Measurements from ENCODE around the gene DYNC1I1. TPM values are rescaled to one million over a fixed set of nuclear protein-coding genes. Genes with fewer than 3 reads are reported as not detected.

The DYNC1I1 gene
- total and polyA plus RNA-seq, 4 donors, result 0.28 to 0.67 (median 0.39) TPM

- Histone ChIP-seq H3K27me3 (ENCODE audit: control insufficient read depth in 4 of 4, insufficient read depth in 4 of 4, low read length in 3 of 4) (no peaks in the 10 kb centered on the region), H3K4me3 (ENCODE audit: low read depth in 1 of 3, low read length in 3 of 3) (no peak overlapping the region), H3K27ac (ENCODE audit: low read depth in 1 of 2, low read length in 2 of 2) (no peak overlapping the region), H3K4me1 (ENCODE audit: control insufficient read depth in 4 of 4, insufficient read depth in 4 of 4, low read length in 3 of 4) (peaks cover 0 to 14% (median 1%) of the 10 kb centered on the region in 4 donors), H3K36me3 (ENCODE audit: control insufficient read depth in 4 of 4, insufficient read depth in 3 of 4, low read depth in 1 of 4, low read length in 3 of 4) (peaks cover 3 to 36% (median 18%) of the 10 kb centered on the region in 4 donors), H3K9ac (ENCODE audit: low read depth in 1 of 2, low read length in 2 of 2) (no peak overlapping the region), H3K9me3 (ENCODE audit: control insufficient read depth in 4 of 4, low read length in 3 of 4) (no peaks in the 10 kb centered on the region)
- no peak for DNase-seq (ENCODE audit: low spot score)
- 91% methylated on average over 2 of the region's 2 CpGs for WGBS
- TF ChIP-seq FOXA2 (IDR thresholded peaks at IDR 0.05) (no peak), REST (IDR thresholded peaks at IDR 0.05) (no peak), NR2F2 (IDR thresholded peaks at IDR 0.05) (no peak), SP1 (IDR thresholded peaks at IDR 0.05) (no peak), GABPA (IDR thresholded peaks at IDR 0.05 in 1 of 2, conservative IDR thresholded peaks at IDR 0.05 in 1 of 2) (no peak), HNF4G (IDR thresholded peaks at IDR 0.05) (no peak), ZBTB33 (IDR thresholded peaks at IDR 0.05) (no peak), EGR1 (IDR thresholded peaks at IDR 0.05; ENCODE audit: low read depth in 2 of 2) (no peak), FOXA1 (IDR thresholded peaks at IDR 0.05) (no peak), JUND (IDR thresholded peaks at IDR 0.05) (no peak), RAD21 (IDR thresholded peaks at IDR 0.05) (no peak), MAX (IDR thresholded peaks at IDR 0.05) (no peak), HNF4A (conservative IDR thresholded peaks at IDR 0.05) (no peak)
Observed at GRCh38 chr7:96127746-96128145, 355.4 kb downstream of the DYNC1I1 start.

- Histone ChIP-seq H3K27me3 (ENCODE audit: control insufficient read depth in 4 of 4, insufficient read depth in 4 of 4, low read length in 3 of 4) (no peaks in the 10 kb centered on the region), H3K9ac (ENCODE audit: low read depth in 1 of 2, low read length in 2 of 2) (no peak overlapping the region), H3K36me3 (ENCODE audit: control insufficient read depth in 4 of 4, insufficient read depth in 3 of 4, low read depth in 1 of 4, low read length in 3 of 4) (peaks cover 4 to 46% (median 27%) of the 10 kb centered on the region in 4 donors), H3K4me3 (ENCODE audit: low read depth in 1 of 3, low read length in 3 of 3) (no peak overlapping the region), H3K27ac (ENCODE audit: low read depth in 1 of 2, low read length in 2 of 2) (no peak overlapping the region), H3K9me3 (ENCODE audit: control insufficient read depth in 4 of 4, low read length in 3 of 4) (no peaks in the 10 kb centered on the region), H3K4me1 (ENCODE audit: control insufficient read depth in 4 of 4, insufficient read depth in 4 of 4, low read length in 3 of 4) (peaks cover 0 to 12% (median 1%) of the 10 kb centered on the region in 4 donors)
- no peak for DNase-seq (ENCODE audit: low spot score)
- WGBS, result 97% methylated on average over 3 of the region's 3 CpGs
- TF ChIP-seq FOXA1 (IDR thresholded peaks at IDR 0.05) (no peak), SP1 (IDR thresholded peaks at IDR 0.05) (no peak), TAF1 (conservative IDR thresholded peaks at IDR 0.05) (no peak), EGR1 (IDR thresholded peaks at IDR 0.05; ENCODE audit: low read depth in 2 of 2) (no peak), CTCF (IDR thresholded peaks at IDR 0.05; ENCODE audit: low read depth, low read length, missing input control) (no peak), MAX (IDR thresholded peaks at IDR 0.05) (no peak), FOXA2 (IDR thresholded peaks at IDR 0.05) (no peak), REST (IDR thresholded peaks at IDR 0.05) (no peak), YY1 (IDR thresholded peaks at IDR 0.05) (no peak), JUND (IDR thresholded peaks at IDR 0.05) (no peak), RXRA (IDR thresholded peaks at IDR 0.05) (no peak), HNF4G (IDR thresholded peaks at IDR 0.05) (no peak), ZBTB33 (IDR thresholded peaks at IDR 0.05) (no peak), NR2F2 (IDR thresholded peaks at IDR 0.05) (no peak), ATF3 (IDR thresholded peaks at IDR 0.05) (no peak)
Observed at GRCh38 chr7:96131525-96131924, 359.2 kb downstream of the DYNC1I1 start.
